H1 (cell line): ENCODE measurements around the gene RBM4.

ENCODE experiments used
- ASH2L ChIP-seq: fragments of 200-600, 300-600 bp; sonication (generic); IDR thresholded peaks from one replicate; pipeline ENCODE4 v1.7.1; 2017; ENCODE audit warnings: low read length
- CEBPB ChIP-seq: IDR thresholded peaks from 2 replicates; pipeline ENCODE4 v1.6.1; 2012; ENCODE audit warnings: low read depth, low read length
- CTCF ChIP-seq, 3 experiments: IDR thresholded peaks; 1 replicate in 2 of 3; 2 replicates in 1 of 3; pipeline versions ENCODE4 v1.5.1 to v1.6.1; 2011; ENCODE audit warnings: low read length in 3 of 3, mild to moderate bottlenecking in 3 of 3, inconsistent platforms in 2 of 3, low read depth in 1 of 3, moderate library complexity in 1 of 3; ENCODE audit not compliant: insufficient read depth in 1 of 3; ENCODE audit errors: control extremely low read depth in 1 of 3
- E2F6 ChIP-seq: IDR thresholded peaks from 2 replicates; pipeline ENCODE4 v1.6.1; 2012; ENCODE audit warnings: inconsistent platforms
- EZH2 ChIP-seq: fragments of 200-600 bp; sonication (generic); IDR thresholded peaks from 2 replicates; pipeline ENCODE4 v1.7.1; 2012; ENCODE audit warnings: low read depth, mild to moderate bottlenecking, moderate library complexity, low read length, inconsistent platforms; ENCODE audit not compliant: severe bottlenecking
- MAX ChIP-seq: IDR thresholded peaks from 2 replicates; pipeline ENCODE4 v1.6.1; 2012; ENCODE audit warnings: inconsistent platforms
- POLR2A ChIP-seq, 2 experiments: IDR thresholded peaks; 1 replicate in 1 of 2; 2 replicates in 1 of 2; pipeline ENCODE4 v1.6.1; 2011; ENCODE audit warnings: low read depth in 2 of 2, low read length in 2 of 2, mild to moderate bottlenecking in 2 of 2; ENCODE audit errors: control extremely low read depth in 1 of 2
- RAD21 ChIP-seq, 2 experiments: IDR thresholded peaks in 1 of 2; conservative IDR thresholded peaks in 1 of 2; 2 replicates each; pipeline ENCODE4 v1.6.1; 2011; ENCODE audit warnings: low read depth in 2 of 2, low read length in 2 of 2, improper control_type of control experiment in 1 of 2, inconsistent platforms in 1 of 2, mild to moderate bottlenecking in 1 of 2, moderate library complexity in 1 of 2
- SP1 ChIP-seq: IDR thresholded peaks from 2 replicates; pipeline ENCODE4 v1.6.1; 2011; ENCODE audit warnings: low read depth, low read length
- TAF1 ChIP-seq: IDR thresholded peaks from 2 replicates; pipeline ENCODE4 v1.6.1; 2011; ENCODE audit warnings: mild to moderate bottlenecking, low read depth, low read length
- TEAD4 ChIP-seq: IDR thresholded peaks from 2 replicates; pipeline ENCODE4 v1.6.1; 2012; ENCODE audit warnings: low read depth, low read length, inconsistent platforms, mixed read lengths
- USF2 ChIP-seq: IDR thresholded peaks from 2 replicates; pipeline ENCODE4 v1.6.1; 2011; ENCODE audit warnings: low read length, improper control_type of control experiment

GRCh38 chr11:66689661-66690590, 51.4 kb downstream of the RBM4 start:
- TF ChIP-seq TEAD4 (no peak), MAX (no peak), E2F6 (no peak), POLR2A (IDR thresholded peaks at IDR 0.05; ENCODE audit: control extremely low read depth in 1 of 2, low read depth in 2 of 2, low read length in 2 of 2) (no peak), CTCF (IDR thresholded peaks at IDR 0.05; ENCODE audit: control extremely low read depth in 1 of 3, insufficient read depth in 1 of 3, low read depth in 1 of 3, low read length in 3 of 3) (no peak), RAD21 (IDR thresholded peaks at IDR 0.05 in 1 of 2, conservative IDR thresholded peaks at IDR 0.05 in 1 of 2; ENCODE audit: low read depth in 2 of 2, low read length in 2 of 2) (no peak), CEBPB (no peak), SP1 (no peak), USF2 (no peak), TAF1 (no peak), ASH2L (no peak), EZH2 (no peak)
